SK-MEL-5 (cell line): ENCODE measurements around the gene SCN2B. TPM values are rescaled to one million over a fixed set of nuclear protein-coding genes. Genes with fewer than 3 reads are reported as not detected.

Experiments
- DNase-seq: peaks from one replicate; pipeline ENCODE4 v3.0.0-alpha.2; 2016; ENCODE audit warnings: low read depth, low spot score
- in situ Hi-C: cut with HindIII; loops from 2 replicates; pipeline ENCODE4 v1.10.0; 2016; ENCODE audit warnings: low sequenced_read_pairs, high pct_unique_total_duplicates, low pct_unique_long_range_greater_than_20kb
- total RNA-seq: library from RNA; depleted of rRNA; stranded (reverse); fragments of >200 nt; shearing (Covaris generic); gene quantifications from 2 replicates; pipeline ENCODE4 v1.2.3, GENCODE V29; 2014

The SCN2B gene
- total RNA-seq, 1 experiment from 2014 or later = not detected

- no peak for DNase-seq
- in situ Hi-C loops = no loop called here
Measured at GRCh38 chr11:118166641-118167040, 9.8 kb downstream of the SCN2B start.

GRCh38 chr11:118164885-118165284, 11.6 kb downstream of the SCN2B start:
- no peak for DNase-seq
- in situ Hi-C loops = no loop called here

GRCh38 chr11:118163494-118163893, 12.9 kb downstream of the SCN2B start:
- in situ Hi-C loops = no loop called here
- no peak for DNase-seq

DNA sequence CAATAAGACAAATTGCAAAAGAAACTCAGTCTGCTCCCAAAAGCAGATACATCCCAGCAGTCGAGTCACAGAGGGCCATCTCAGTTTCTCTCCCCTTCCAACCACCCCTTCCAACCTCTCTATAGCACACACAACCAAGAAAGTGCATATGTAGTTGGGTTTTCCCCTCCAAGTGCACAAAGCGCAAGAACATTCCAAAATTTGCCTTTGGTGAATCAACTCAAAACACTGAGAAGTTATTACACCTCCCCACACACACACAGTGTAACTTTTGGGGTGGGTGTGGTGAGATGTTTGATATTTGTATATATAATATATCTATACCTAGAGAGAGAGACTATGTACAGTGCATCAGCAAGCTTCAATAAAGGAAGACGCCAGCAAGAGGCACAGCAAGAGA, 13.6 kb downstream of the SCN2B start:
- in situ Hi-C loops = no loop called here
- no peak for DNase-seq

DNA sequence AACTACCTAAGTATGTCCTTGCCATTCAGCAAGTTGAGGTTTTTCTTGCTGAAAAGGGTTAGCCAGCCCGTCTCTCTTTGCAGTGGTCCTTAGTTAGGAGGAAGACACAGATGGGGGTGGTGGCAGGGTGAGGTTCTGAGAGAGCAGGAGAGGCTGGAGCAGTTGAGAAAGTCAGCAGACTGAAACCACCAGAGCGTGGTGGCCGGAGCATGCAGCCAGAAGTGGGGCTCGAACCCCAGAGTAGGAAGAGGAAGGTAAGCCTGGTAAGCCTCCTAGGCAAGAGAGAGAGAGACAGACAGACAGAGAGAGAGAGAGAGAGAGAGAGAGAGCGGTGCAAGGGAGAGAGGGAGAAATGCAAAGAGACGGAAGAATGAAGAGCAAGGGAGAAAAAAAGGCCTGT, 14.7 kb downstream of the SCN2B start:
- no peak for DNase-seq
- in situ Hi-C loops = no loop called here

GRCh38 chr11:118157186-118157895, 19.1 kb downstream of the SCN2B start:
- in situ Hi-C loops = no loop called here
- DNase-seq = no peak

DNA sequence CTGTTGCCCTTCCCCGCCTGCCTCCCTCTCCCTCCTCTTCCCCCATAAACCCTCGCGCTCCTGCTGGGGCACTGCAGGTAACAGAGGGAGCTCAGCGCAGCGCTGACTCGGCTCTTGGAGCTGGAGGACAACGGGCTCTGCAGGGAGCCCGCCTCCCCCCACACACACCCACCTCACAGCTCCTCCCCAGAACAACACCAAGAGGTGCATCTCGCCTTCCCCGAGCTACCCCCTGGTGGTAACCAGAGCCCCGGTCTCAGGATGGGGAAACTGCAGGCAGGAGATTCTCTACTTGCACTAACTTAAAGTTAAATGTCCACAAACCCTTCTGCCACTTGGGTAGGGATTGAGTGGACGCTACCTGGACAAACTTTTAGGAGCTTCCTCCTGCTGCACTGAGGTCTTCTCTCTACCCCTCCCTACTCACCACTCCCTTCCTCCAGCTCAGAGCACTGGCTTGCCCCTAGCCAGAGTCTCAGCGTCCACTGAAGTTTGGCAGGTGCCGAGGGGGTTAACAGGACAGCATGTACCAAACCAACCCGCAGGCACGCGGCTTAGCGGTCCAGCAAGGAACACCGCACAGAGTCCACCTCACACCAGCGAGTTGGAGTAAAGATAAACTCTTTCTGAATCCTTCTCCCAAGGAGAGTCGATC, 19.8 kb downstream of the SCN2B start:
- in situ Hi-C loops = no loop called here
- no peak for DNase-seq

- in situ Hi-C loops = no loop called here
- DNase-seq = no peak
Measured at GRCh38 chr11:118155776-118156530, 20.5 kb downstream of the SCN2B start.

- DNase-seq = no peak
- in situ Hi-C loops = no loop called here
Measured at GRCh38 chr11:118154641-118155040, 21.8 kb downstream of the SCN2B start.

- DNase-seq = no peak
- in situ Hi-C loops = no loop called here
Measured at GRCh38 chr11:118153976-118154375, 22.5 kb downstream of the SCN2B start.

DNA sequence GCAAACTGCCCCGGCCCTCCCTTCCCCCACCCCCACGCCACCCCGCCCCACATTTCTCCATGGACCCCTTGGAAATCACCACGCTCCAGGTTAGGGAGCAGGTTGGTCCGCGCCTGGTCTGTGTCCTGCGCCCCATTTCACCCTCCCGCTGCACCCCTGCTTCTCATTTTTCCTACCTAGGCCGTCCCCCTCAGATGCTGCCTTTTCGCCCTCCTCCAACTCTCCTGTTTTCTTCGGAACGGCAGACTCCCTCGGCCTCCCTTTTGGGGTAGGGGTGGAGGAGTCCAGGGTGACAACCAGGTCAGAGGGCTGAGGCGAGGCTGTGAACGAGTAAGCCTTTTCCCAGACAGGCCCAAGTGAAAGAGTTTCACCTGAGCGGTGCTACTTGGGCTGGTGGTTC, 22.9 kb downstream of the SCN2B start:
- in situ Hi-C loops = no loop called here
- DNase-seq = no peak

DNA sequence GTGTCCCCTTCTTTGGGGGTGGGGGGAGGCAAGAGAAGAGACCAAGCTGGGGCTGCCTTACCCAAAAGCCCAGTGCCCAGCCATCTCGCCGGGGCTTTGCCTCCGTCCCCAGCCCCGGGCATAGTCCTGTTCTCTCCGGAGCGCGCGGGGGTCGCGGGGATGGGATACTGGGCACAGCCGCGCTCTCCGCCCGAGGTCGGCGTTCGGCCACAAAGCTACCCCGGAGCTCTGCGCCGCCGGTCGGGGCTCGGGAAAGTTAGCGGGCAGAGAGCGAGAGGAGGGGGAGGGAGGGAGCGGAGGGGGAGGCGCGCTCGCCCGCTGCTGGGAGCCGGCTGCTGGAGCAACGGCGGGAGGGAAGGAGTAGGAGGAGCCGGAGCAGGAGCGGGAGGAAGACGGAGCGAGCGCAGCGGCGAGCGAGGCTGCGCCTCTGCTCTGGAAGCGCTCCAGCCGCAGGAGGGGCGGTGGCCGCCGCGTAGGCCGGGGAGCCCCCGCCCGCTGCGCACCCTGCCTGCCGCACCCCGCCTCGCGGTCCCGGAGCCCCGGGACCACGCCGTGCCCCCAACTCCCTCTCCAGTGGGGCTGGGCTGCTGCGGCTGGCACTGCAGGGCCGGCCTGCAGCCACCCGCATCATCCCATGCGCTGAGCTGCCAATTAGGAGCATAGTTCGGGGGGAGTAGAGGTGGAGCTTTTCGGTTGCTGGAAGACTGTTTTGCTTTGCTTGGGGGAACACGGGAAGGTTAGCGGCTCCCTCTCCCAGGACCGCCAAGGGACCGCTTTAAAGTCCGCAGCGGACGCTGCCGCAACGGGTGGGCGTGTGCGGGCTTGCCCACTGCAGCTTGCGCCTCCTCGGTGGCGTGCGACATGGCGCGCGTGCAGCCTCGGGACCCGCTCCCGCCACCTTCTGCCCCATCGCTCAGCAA, 23.6 kb downstream of the SCN2B start, which contains the start of gene SCN4B:
Gene SCN4B (minus strand): TSS at position 272 of the 920 bp plus-strand sequence. CDS start 150 bp downstream, at position 122.
- peak; percentile 12 for DNase-seq
- in situ Hi-C loops = no loop called here

GRCh38 chr11:118152020-118152551, 24.4 kb downstream of the SCN2B start:
- in situ Hi-C loops = no loop called here
- DNase-seq = no peak

- in situ Hi-C loops = no loop called here
- no peak for DNase-seq
Measured at GRCh38 chr11:118151431-118151830, 25.0 kb downstream of the SCN2B start.

- no peak for DNase-seq
- in situ Hi-C loops = no loop called here
Measured at GRCh38 chr11:118149493-118149892, 26.9 kb downstream of the SCN2B start.

GRCh38 chr11:118148856-118149255, 27.6 kb downstream of the SCN2B start:
- no peak for DNase-seq
- in situ Hi-C loops = no loop called here

- in situ Hi-C loops = no loop called here
Measured at GRCh38 chr11:118148240-118148639, 28.2 kb downstream of the SCN2B start.

More at GRCh38 chr11:118148240-118148639, 28.2 kb downstream of the SCN2B start:
- DNase-seq = no peak
